Pons (tissue), 1 donor: ENCODE data around the gene WNT9A.
A peak's percentile ranks its signal among the peaks of the same experiment; 100 is the strongest.

Source experiments
- DNase-seq: peaks from one replicate; pipeline ENCODE4 v3.0.0-alpha.2; 2016; ENCODE audit warnings: low spot score

Gene WNT9A

GRCh38 chr1:227924168-227924832 is 23.4 kb downstream of the WNT9A start:
- no peak for DNase-seq

- DNase-seq = no peak
Observed at GRCh38 chr1:227923353-227924167, 24.2 kb downstream of the WNT9A start.

- no peak for DNase-seq
Observed at GRCh38 chr1:227922501-227923352, 25.0 kb downstream of the WNT9A start.

- no peak for DNase-seq
Observed at GRCh38 chr1:227921461-227922185, 26.1 kb downstream of the WNT9A start.

- DNase-seq = no peak
Observed at GRCh38 chr1:227920896-227921295, 26.8 kb downstream of the WNT9A start.

GRCh38 chr1:227920426-227920825 is 27.3 kb downstream of the WNT9A start:
- DNase-seq = no peak

- peak; percentile 84 for DNase-seq
Observed at GRCh38 chr1:227919906-227920305, 27.8 kb downstream of the WNT9A start.

- no peak for DNase-seq
Observed at GRCh38 chr1:227918736-227919135, 29.0 kb downstream of the WNT9A start.

GRCh38 chr1:227918083-227918700 is 29.5 kb downstream of the WNT9A start:
- DNase-seq = no peak

GRCh38 chr1:227917081-227917950 is 30.4 kb downstream of the WNT9A start:
- DNase-seq = peak; percentile 91

- DNase-seq = no peak
Observed at GRCh38 chr1:227916655-227917054, 31.1 kb downstream of the WNT9A start.

- DNase-seq = no peak
Observed at GRCh38 chr1:227915564-227916553, 31.9 kb downstream of the WNT9A start.

GRCh38 chr1:227914801-227915563 is 32.8 kb downstream of the WNT9A start:
- no peak for DNase-seq

- DNase-seq = no peak
Observed at GRCh38 chr1:227913764-227914721, 33.7 kb downstream of the WNT9A start.

- peak; percentile 14 for DNase-seq
Observed at GRCh38 chr1:227913396-227913763, 34.4 kb downstream of the WNT9A start.

GRCh38 chr1:227912866-227913265 is 34.9 kb downstream of the WNT9A start:
- DNase-seq = peak; percentile 45

GRCh38 chr1:227911376-227911775 is 36.4 kb downstream of the WNT9A start:
- no peak for DNase-seq
